HepG2 (cell line): ENCODE data around the gene FBXW8. TPM values are rescaled to one million over a fixed set of nuclear protein-coding genes. Genes with fewer than 3 reads are reported as not detected.

Source experiments
- ATAC-seq: fragments of 200-7000 bp; cut with Tn5 transposase; 3 replicates; pipeline ENCODE4 v1.9.1; 2020; ENCODE audit warnings: mild to moderate bottlenecking, moderate library complexity
- BruUV-seq: library from RNA; stranded (reverse); fragments of 400-500 nt; replicated peaks from 2 replicates; lab custom pipeline; 2021; lab: Mats Ljungman, UMichigan
- CTCF ChIA-PET: fragments of 300-600 bp; formaldehyde crosslinking; extraction: SDS; loops from one replicate; lab custom pipeline; 2021; ENCODE audit warnings: low total read pairs, inconsistent platforms, low intra/inter-chr PET ratio; lab: Yijun Ruan, JAX
- POLR2A ChIA-PET: fragments of 350-600 bp; sonication (Branson Sonifier 250); formaldehyde crosslinking; loops from one replicate; lab custom pipeline; 2020; ENCODE audit warnings: antibody characterized with exemption, inconsistent platforms; lab: Yijun Ruan, JAX
- DNase-seq: peaks from one replicate; pipeline ENCODE4 v3.0.0-alpha.2; 2015; ENCODE audit warnings: low spot score
- FAIRE-seq: peaks from 3 replicates; lab custom pipeline; 2011; peaks lifted over from hg19 to GRCh38; lab: Jason Lieb, UNC
- H2AFZ ChIP-seq: one replicate; pipeline ENCODE4 v1.6.1; 2011; ENCODE audit warnings: low read length, inconsistent platforms
- H3K27ac ChIP-seq: fragments of 300-600 bp; 3 replicates; pipeline ENCODE4 v1.8.0; 2011; ENCODE audit warnings: mixed run types, mild to moderate bottlenecking, mixed read lengths, low read length, inconsistent platforms; ENCODE audit not compliant: insufficient read depth; ENCODE audit errors: extremely low read length
- H3K27me3 ChIP-seq, 2 experiments: fragments of 200-600 bp in 1 of 2; 2 replicates in 1 of 2; 3 replicates in 1 of 2; pipeline versions ENCODE4 v1.6.0 to v1.8.0; 2011; ENCODE audit warnings: low read length in 2 of 2, mild to moderate bottlenecking in 2 of 2, moderate library complexity in 2 of 2, inconsistent platforms in 1 of 2; ENCODE audit not compliant: insufficient read depth in 2 of 2, control insufficient read depth in 1 of 2
- H3K36me3 ChIP-seq, 2 experiments: fragments of 200-600 bp in 1 of 2; replicated peaks in 1 of 2; 2 replicates in 1 of 2; 3 replicates in 1 of 2; pipeline versions ENCODE4 v1.5.1 to v1.8.0; 2011; ENCODE audit warnings: low read length in 2 of 2, inconsistent platforms in 1 of 2; ENCODE audit not compliant: insufficient read depth in 2 of 2, control insufficient read depth in 1 of 2
- H3K4me1 ChIP-seq: 2 replicates; pipeline ENCODE4 v1.5.1; 2012; ENCODE audit warnings: low read length, inconsistent platforms; ENCODE audit not compliant: insufficient read depth
- H3K4me2 ChIP-seq: 2 replicates; pipeline ENCODE4 v1.6.0; 2011; ENCODE audit warnings: low read depth, low read length, inconsistent platforms
- H3K4me3 ChIP-seq, 3 experiments: fragments of 200-600 bp in 1 of 3; sonication (generic), shearing (Covaris generic) in 1 of 3; replicated peaks in 1 of 3; 2 replicates each; pipeline ENCODE4 v1.5.1; 2011 to 2016; ENCODE audit warnings: low read length in 3 of 3, inconsistent platforms in 2 of 3, low read depth in 2 of 3, mild to moderate bottlenecking in 2 of 3, control low read depth in 1 of 3, mixed read lengths in 1 of 3; ENCODE audit not compliant: insufficient read depth in 1 of 3
- H3K79me2 ChIP-seq: one replicate; pipeline ENCODE4 v1.6.1; 2011; ENCODE audit warnings: low read length, inconsistent platforms; ENCODE audit not compliant: insufficient read depth
- H3K9ac ChIP-seq: 2 replicates; pipeline ENCODE4 v1.6.0; 2011; ENCODE audit warnings: mild to moderate bottlenecking, low read depth, low read length, inconsistent platforms; ENCODE audit not compliant: insufficient read depth
- H3K9me3 ChIP-seq: 2 replicates; pipeline ENCODE4 v1.5.1; 2012; ENCODE audit warnings: mild to moderate bottlenecking, low read length
- H4K20me1 ChIP-seq: 2 replicates; pipeline ENCODE4 v1.6.0; 2011; ENCODE audit warnings: inconsistent platforms, mild to moderate bottlenecking, low read length, moderate library complexity; ENCODE audit not compliant: insufficient read depth
- FOXA1 ChIP-seq, 2 experiments: fragments of 450-650 bp in 1 of 2; sonication (generic) in 1 of 2; formaldehyde crosslinking in 1 of 2; IDR thresholded peaks; 2 replicates each; pipeline versions ENCODE4 v1.4.0 to v1.6.1; 2016 to 2020; ENCODE audit warnings: missing genetic modification reagents in 1 of 2
- GABPB1 ChIP-seq: IDR thresholded peaks from 2 replicates; pipeline ENCODE4 v1.6.1; 2016; ENCODE audit warnings: mild to moderate bottlenecking, missing genetic modification reagents, moderate library complexity, missing compliant biosample characterization
- HNRNPUL1 ChIP-seq: fragments of 200-400 bp; formaldehyde crosslinking; IDR thresholded peaks from 2 replicates; pipeline ENCODE4 v1.6.1; 2017; ENCODE audit warnings: low read depth, mild to moderate bottlenecking, low read length, moderate library complexity
- IKZF1 ChIP-seq: fragments of 450-650 bp; IDR thresholded peaks from 2 replicates; pipeline ENCODE4 v1.7.1; 2016
- KLF13 ChIP-seq: sonication (generic); formaldehyde crosslinking; IDR thresholded peaks from 2 replicates; pipeline ENCODE4 v1.4.0; 2020; ENCODE audit warnings: mild to moderate bottlenecking, missing genetic modification reagents
- PHF8 ChIP-seq: sonication (generic); formaldehyde crosslinking; IDR thresholded peaks from 2 replicates; pipeline ENCODE4 v1.5.0; 2020; ENCODE audit warnings: missing genetic modification reagents
- POLR2AphosphoS2 ChIP-seq: IDR thresholded peaks from 2 replicates; pipeline ENCODE4 v1.6.1; 2011; ENCODE audit warnings: low read depth, low read length, improper control_type of control experiment
- ZFP82 ChIP-seq: sonication (generic); formaldehyde crosslinking; IDR thresholded peaks from 2 replicates; pipeline ENCODE4 v1.5.1; 2020; ENCODE audit warnings: mild to moderate bottlenecking, missing genetic modification reagents, borderline replicate concordance
- ZNF251 ChIP-seq: sonication (generic); formaldehyde crosslinking; IDR thresholded peaks from 2 replicates; pipeline ENCODE4 v1.9.0; 2021; ENCODE audit warnings: mild to moderate bottlenecking, missing genetic modification reagents
- ZNF354B ChIP-seq: sonication (generic); formaldehyde crosslinking; IDR thresholded peaks from 2 replicates; pipeline ENCODE4 v1.8.0; 2022; ENCODE audit warnings: mild to moderate bottlenecking, missing genetic modification reagents
- WGBS: methylation state at CpG from one replicate; pipeline ENCODE4 v1.1.6; 2017; ENCODE audit warnings: low lambda C conversion rate; 5-methylcytosine and 5-hydroxymethylcytosine counted together
- in situ Hi-C: cut with HindIII; loops from 2 replicates; pipeline ENCODE4 v1.10.0; 2017; ENCODE audit warnings: low pct_unique_long_range_greater_than_20kb; ENCODE audit not compliant: extremely low pct_ligation_motif_present
- intact Hi-C: fragments of 100-400 bp; cut with micrococcal nuclease; formaldehyde crosslinking; loops from one replicate; pipeline ENCODE4 v1.10.0; 2022; ENCODE audit not compliant: unreplicated experiment
- polyA plus RNA-seq, 8 experiments: library from polyadenylated mRNA; depleted of rRNA in 3 of 8; stranded (reverse) in 7 of 8; unstranded in 1 of 8; fragments of >200 nt; fragmentation: Illumina TruSeq in 4 of 8; extraction: Trizol in 4 of 8; gene quantifications; 2 replicates each; pipeline versions ENCODE4 v1.2.1 to v1.2.3, GENCODE V29; 2011 to 2016; ENCODE audit warnings: low read depth in 4 of 8, missing spikeins in 1 of 8, mixed read lengths in 1 of 8; ENCODE audit not compliant: insufficient read depth in 1 of 8
- total RNA-seq, 5 experiments: library from RNA; depleted of rRNA; stranded (reverse); fragments of >200 nt; fragmentation: Illumina TruSeq; extraction: Trizol; gene quantifications; 2 replicates each; pipeline ENCODE4 v1.2.3, GENCODE V29; 2016; ENCODE audit warnings: low read depth in 1 of 5
- TF ChIP-seq, protein P1 (sequence below): sonication (generic); formaldehyde crosslinking; IDR thresholded peaks from 2 replicates; pipeline ENCODE4 v1.9.0; 2021; ENCODE audit warnings: missing genetic modification reagents, mild to moderate bottlenecking, borderline replicate concordance
- TF ChIP-seq, protein P2 (sequence below): sonication (generic); formaldehyde crosslinking; IDR thresholded peaks from 2 replicates; pipeline ENCODE4 v1.4.0; 2020; ENCODE audit warnings: missing genetic modification reagents

Gene FBXW8
- total and polyA plus RNA-seq, 2 of the 13 experiments (the other 11 are each of a cell fraction or from before 2014, with no cell fraction given): 5.1 to 5.9 TPM

DNA sequence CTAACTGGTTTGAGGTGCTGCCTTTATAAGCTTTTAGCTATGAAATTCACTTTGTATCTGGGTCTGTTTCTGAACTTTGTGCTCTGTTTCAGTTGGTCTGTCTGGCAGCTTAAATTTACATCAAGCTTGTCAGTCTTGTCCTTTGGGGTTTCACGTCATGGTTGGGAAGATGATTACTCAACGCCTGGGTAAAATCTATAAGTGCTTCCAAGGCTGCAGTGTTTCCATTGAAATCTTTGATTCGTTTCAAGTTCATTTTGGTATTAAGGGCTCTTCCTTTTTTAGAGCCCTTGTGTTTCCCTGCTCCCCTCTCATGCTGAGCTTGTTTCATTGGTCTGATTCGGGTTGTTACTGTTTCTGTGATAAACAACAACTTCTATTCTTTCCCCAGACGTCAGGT lies 58.2 kb downstream of the FBXW8 start:
- no peaks in the 10 kb centered on the region for H3K9me3 ChIP-seq
- FAIRE-seq (no peak), ATAC-seq (no peak), DNase-seq (no peak)
- intact Hi-C loops (no loop called here), in situ Hi-C loops (no loop called here)
- no peaks in the 10 kb centered on the region for H3K79me2 ChIP-seq
- no peak overlapping the region for H3K4me2 ChIP-seq
- H3K9ac ChIP-seq: no peak overlapping the region
- H3K27me3 ChIP-seq: no peaks in the 10 kb centered on the region
- no peak overlapping the region for H2AFZ ChIP-seq
- no peak overlapping the region for H3K27ac ChIP-seq
- H4K20me1 ChIP-seq: no peaks in the 10 kb centered on the region
- H3K4me3 ChIP-seq: no peak overlapping the region
- ChIA-PET POLR2A (no interaction called here), CTCF (no interaction called here)
- WGBS: 78% methylated on average over 5 of the region's 5 CpGs
- H3K4me1 ChIP-seq: no peaks in the 10 kb centered on the region
- no peak for TF ChIP-seq ZFP82
- TF ChIP-seq, protein P1, sequence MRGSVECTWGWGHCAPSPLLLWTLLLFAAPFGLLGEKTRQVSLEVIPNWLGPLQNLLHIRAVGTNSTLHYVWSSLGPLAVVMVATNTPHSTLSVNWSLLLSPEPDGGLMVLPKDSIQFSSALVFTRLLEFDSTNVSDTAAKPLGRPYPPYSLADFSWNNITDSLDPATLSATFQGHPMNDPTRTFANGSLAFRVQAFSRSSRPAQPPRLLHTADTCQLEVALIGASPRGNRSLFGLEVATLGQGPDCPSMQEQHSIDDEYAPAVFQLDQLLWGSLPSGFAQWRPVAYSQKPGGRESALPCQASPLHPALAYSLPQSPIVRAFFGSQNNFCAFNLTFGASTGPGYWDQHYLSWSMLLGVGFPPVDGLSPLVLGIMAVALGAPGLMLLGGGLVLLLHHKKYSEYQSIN (CRISPR knock-in tag): no peak
- no peak for TF ChIP-seq KLF13 (CRISPR knock-in tag)
- TF ChIP-seq HNRNPUL1: no peak
- TF ChIP-seq ZNF354B (CRISPR knock-in tag): no peak
- no peak for TF ChIP-seq POLR2AphosphoS2
- TF ChIP-seq FOXA1 (IDR thresholded peaks at IDR 0.05): no peak
- no peak for TF ChIP-seq FOXA1 (CRISPR knock-in tag; IDR thresholded peaks at IDR 0.05)
- TF ChIP-seq, protein P2, sequence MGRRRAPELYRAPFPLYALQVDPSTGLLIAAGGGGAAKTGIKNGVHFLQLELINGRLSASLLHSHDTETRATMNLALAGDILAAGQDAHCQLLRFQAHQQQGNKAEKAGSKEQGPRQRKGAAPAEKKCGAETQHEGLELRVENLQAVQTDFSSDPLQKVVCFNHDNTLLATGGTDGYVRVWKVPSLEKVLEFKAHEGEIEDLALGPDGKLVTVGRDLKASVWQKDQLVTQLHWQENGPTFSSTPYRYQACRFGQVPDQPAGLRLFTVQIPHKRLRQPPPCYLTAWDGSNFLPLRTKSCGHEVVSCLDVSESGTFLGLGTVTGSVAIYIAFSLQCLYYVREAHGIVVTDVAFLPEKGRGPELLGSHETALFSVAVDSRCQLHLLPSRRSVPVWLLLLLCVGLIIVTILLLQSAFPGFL (CRISPR knock-in tag): no peak
- no peak for TF ChIP-seq PHF8
- TF ChIP-seq GABPB1 (CRISPR knock-in tag): no peak
- TF ChIP-seq IKZF1: no peak
- TF ChIP-seq ZNF251: no peak
- no TSS peak for BruUV-seq
- H3K36me3 ChIP-seq: peaks cover 3 to 7% of the 10 kb centered on the region in 2 experiments; a peak in 4 of 5 replicates
